GM10266 (cell line): ENCODE results near the gene DPYSL3.

ENCODE experiments used
- DNase-seq: peaks from one replicate; pipeline ENCODE4 v3.0.0; 2012; ENCODE audit errors: extremely low spot score
- TF ChIP-seq, protein P1 (sequence below): IDR thresholded peaks from 2 replicates; pipeline ENCODE4 v1.5.1; 2012; ENCODE audit warnings: mild to moderate bottlenecking, low read depth; ENCODE audit not compliant: control insufficient read depth, insufficient read depth; ENCODE audit errors: missing control alignments

Gene DPYSL3

DNA sequence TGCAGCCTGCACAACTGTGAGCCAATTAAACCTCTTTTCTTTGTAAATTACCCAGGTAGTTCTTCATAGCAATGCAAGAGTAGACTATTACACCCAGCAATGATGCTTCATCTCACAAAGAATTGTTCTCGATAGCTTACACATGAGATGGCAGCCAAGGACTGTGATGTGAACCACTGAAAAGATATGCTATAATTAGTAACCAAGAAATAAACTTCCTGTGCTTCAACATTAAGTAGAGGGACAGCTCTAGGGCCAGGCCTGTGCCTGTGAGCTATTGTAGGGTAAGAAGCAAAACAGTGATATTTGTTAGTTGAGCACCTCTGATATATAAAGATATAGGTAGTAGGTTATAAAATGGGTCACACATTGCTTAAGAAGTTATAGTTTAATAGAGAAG lies 41.8 kb upstream of the DPYSL3 start:
- TF ChIP-seq, protein P1, sequence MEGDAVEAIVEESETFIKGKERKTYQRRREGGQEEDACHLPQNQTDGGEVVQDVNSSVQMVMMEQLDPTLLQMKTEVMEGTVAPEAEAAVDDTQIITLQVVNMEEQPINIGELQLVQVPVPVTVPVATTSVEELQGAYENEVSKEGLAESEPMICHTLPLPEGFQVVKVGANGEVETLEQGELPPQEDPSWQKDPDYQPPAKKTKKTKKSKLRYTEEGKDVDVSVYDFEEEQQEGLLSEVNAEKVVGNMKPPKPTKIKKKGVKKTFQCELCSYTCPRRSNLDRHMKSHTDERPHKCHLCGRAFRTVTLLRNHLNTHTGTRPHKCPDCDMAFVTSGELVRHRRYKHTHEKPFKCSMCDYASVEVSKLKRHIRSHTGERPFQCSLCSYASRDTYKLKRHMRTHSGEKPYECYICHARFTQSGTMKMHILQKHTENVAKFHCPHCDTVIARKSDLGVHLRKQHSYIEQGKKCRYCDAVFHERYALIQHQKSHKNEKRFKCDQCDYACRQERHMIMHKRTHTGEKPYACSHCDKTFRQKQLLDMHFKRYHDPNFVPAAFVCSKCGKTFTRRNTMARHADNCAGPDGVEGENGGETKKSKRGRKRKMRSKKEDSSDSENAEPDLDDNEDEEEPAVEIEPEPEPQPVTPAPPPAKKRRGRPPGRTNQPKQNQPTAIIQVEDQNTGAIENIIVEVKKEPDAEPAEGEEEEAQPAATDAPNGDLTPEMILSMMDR, result no peak
- DNase-seq, result no peak

DNA sequence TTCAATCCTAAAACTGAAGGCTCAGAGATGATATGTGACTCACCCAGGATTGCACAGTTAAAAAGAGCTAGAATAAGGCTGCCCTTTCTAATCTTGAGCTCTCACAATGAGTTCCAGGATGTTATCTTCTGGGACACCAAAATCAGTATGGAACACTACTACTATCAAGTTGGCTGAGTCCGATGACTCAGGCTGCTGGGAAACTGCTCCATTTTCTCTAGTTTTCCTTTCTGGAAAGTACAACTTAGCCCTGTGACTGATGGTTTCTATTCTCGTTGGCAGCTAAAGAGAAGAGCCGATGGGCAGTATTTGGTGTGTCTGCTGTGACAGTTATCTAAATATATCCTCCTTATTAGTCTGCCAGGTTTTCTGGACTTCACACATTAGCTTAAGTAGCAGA lies 37.9 kb upstream of the DPYSL3 start:
- TF ChIP-seq, protein P1, result no peak
- DNase-seq, result no peak

DNA sequence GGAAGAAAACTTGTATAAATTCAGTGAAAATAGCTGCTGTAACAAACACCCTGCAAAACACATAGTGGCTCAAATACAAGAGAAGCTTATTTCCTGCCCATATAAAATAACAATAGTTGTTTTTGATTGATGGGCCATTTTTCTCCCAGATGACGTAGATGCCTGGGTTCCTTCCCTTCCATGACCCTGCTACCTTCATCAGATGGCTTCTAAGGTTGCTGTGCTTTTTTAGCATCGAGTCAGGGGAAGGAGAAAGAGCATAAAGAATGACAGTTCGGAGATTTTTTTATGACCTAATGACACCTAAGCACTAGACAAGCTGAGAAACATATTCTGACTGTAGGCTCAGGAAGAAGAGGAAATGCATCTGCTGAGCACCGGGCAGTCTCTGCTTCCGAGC lies 34.7 kb upstream of the DPYSL3 start:
- TF ChIP-seq, protein P1, result no peak
- DNase-seq, result no peak

DNA sequence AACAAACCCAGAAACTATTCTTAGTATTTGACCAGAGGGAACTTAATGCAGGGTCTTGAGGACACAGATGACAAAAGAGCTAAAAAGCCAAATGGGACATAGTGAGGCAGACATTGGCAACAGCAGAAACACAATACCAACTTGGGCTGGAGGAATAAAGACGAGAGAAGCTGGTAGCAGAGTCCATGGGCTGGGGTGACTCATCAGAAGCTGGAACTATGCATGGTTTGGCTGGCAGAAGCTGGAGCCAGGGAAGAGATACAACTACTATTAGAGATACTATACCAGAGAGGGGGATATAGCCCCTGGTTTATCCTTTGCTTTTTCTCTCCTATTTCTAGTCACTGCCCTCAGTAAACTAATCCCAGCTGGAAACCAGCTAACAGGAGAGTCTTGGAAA lies 29.2 kb upstream of the DPYSL3 start:
- DNase-seq, result no peak
- TF ChIP-seq, protein P1, result no peak

DNA sequence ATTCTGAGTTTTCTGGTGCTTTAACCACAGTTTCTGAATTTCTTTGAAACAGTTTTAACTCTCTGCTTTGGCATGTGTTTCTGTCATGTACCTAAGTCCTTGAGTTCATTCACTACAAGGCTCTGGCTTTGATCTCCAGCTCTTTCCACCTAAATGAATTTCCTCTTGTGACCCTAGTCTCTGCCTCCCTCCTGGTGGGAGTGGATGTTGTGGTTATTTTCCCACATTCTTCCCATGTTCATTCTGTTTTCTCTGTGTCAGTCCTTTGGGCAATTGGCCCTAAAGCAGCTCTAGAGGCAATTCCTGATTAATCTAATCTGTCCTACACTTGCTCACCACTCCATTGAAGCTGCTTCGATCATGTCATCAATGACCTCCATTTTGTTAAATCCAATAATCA lies 28.4 kb upstream of the DPYSL3 start:
- TF ChIP-seq, protein P1, result no peak
- DNase-seq, result no peak

DNA sequence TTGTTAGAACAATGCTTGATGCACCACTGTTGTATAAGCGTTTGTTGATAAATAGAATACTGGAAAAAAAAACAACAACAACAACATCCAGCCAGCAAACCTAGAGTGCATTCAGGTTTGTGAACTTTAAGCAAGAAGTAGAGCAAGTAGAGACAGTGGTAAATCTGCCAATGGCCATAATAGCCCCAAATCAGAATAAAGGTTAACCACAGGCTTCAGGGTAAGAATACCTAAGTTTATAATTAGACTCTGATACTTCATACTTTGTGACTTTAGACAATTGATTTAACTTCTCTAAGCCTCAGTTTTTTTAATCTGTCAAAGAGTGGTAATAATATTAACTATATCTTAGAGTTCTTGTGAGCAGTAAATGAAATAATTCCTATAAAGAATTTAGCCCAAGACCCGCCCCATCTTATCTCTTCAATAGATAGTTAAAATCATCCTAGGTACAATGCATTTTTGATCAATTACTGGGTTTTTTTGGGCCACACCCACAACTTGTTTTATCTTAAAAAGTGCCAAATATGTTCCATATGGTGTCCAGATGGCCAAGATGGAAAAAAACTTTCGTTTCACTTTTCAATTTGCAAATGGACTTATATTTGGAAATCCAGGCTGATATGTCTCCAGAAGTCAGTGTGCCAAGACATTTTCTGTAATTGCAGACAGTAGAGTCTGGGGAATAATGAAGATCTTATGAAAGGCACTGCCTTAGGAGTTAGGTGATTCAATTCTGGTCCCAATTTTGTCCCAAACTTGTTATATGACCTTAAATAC lies 24.5 kb upstream of the DPYSL3 start:
- DNase-seq, result no peak
- TF ChIP-seq, protein P1, result no peak

DNA sequence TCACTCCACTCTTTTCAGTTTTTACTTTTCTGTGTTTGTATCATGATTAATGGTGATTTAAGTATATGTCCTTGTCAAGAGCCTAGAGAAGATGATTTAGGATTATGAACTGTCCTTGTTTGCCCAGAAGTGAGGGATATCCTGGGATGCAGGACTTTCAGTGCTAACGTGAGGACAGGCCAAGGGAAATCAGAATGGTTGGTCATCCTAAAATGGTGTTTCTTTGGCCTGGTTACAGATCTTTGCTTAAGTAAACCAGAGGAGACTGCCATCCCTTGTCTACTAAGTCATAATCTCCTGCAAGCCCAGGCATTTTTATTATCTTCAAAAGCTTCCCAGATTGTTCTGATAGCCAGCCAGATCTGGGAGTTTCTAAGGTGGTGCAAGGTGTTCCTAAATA lies 22.3 kb upstream of the DPYSL3 start:
- TF ChIP-seq, protein P1, result no peak
- DNase-seq, result no peak
